GM12878 (cell line): ENCODE results near the gene RPS27L. TPM values are rescaled to one million over a fixed set of nuclear protein-coding genes. Genes with fewer than 3 reads are reported as not detected.

Experiments
- ATAC-seq: fragments of 200-7000 bp; cut with Tn5 transposase; 3 replicates; pipeline ENCODE4 v1.9.1; 2020; ENCODE audit warnings: mild to moderate bottlenecking, moderate library complexity
- BruUV-seq: library from RNA; stranded (reverse); fragments of 400-500 nt; replicated peaks from 2 replicates; lab custom pipeline; 2021; lab: Mats Ljungman, UMichigan
- CTCF ChIA-PET: fragments of 300-600 bp; sonication (Branson Sonifier 250); formaldehyde crosslinking; extraction: SDS; loops from one replicate; lab custom pipeline; 2021; ENCODE audit warnings: inconsistent platforms; lab: Yijun Ruan, JAX
- POLR2A ChIA-PET: fragments of 350-600 bp; formaldehyde crosslinking; extraction: SDS; loops from one replicate; lab custom pipeline; 2021; ENCODE audit warnings: inconsistent platforms; lab: Charles Lee
- RAD21 ChIA-PET: fragments of 300-600 bp; sonication (Branson Sonifier 250); formaldehyde crosslinking; loops from one replicate; lab custom pipeline; 2023; ENCODE audit warnings: antibody characterized with exemption; ENCODE audit not compliant: unreplicated experiment; lab: Charles Lee
- SMC1A ChIA-PET: fragments of 300-600 bp; sonication (Branson Sonifier 250); formaldehyde crosslinking; loops from one replicate; lab custom pipeline; 2023; ENCODE audit not compliant: unreplicated experiment, uncharacterized antibody; lab: Charles Lee
- DNase-seq: peaks from one replicate; pipeline ENCODE4 v3.0.0-alpha.2; 2011; ENCODE audit warnings: low read depth, low spot score
- FAIRE-seq: peaks from 3 replicates; lab custom pipeline; 2011; peaks lifted over from hg19 to GRCh38; lab: Jason Lieb, UNC
- H2AFZ ChIP-seq: 2 replicates; pipeline ENCODE4 v1.6.0; 2011; ENCODE audit warnings: low read depth, low read length, control low read depth; ENCODE audit not compliant: control insufficient read depth
- H3K27ac ChIP-seq: 2 replicates; pipeline ENCODE4 v1.5.1; 2011; ENCODE audit warnings: control low read depth; ENCODE audit not compliant: control insufficient read depth, insufficient read depth
- H3K27me3 ChIP-seq, 2 experiments: replicated peaks in 1 of 2; 2 replicates each; pipeline versions ENCODE4 v1.6.0 to v1.6.1; 2011; ENCODE audit warnings: low read length in 1 of 2; ENCODE audit not compliant: control insufficient read depth in 2 of 2, insufficient read depth in 2 of 2
- H3K36me3 ChIP-seq, 2 experiments: 2 replicates each; pipeline ENCODE4 v1.5.1; 2011; ENCODE audit warnings: low read length in 1 of 2; ENCODE audit not compliant: control insufficient read depth in 2 of 2, insufficient read depth in 2 of 2
- H3K4me1 ChIP-seq: 2 replicates; pipeline ENCODE4 v1.6.1; 2011; ENCODE audit warnings: mild to moderate bottlenecking, low read length, moderate library complexity, mixed read lengths; ENCODE audit not compliant: control insufficient read depth, insufficient read depth
- H3K4me2 ChIP-seq: 2 replicates; pipeline ENCODE4 v1.6.0; 2011; ENCODE audit warnings: control low read depth; ENCODE audit not compliant: control insufficient read depth, insufficient read depth
- H3K4me3 ChIP-seq: fragments of 200-600 bp; sonication (generic); 2 replicates; pipeline ENCODE4 v1.5.1; 2016
- H3K79me2 ChIP-seq: 2 replicates; pipeline ENCODE4 v1.6.0; 2011; ENCODE audit warnings: low read length; ENCODE audit not compliant: control insufficient read depth, insufficient read depth
- H3K9ac ChIP-seq: 2 replicates; pipeline ENCODE4 v1.8.0; 2011; ENCODE audit warnings: low read length, control low read depth, mixed read lengths; ENCODE audit not compliant: control insufficient read depth, insufficient read depth
- H3K9me3 ChIP-seq: replicated peaks from 3 replicates; pipeline ENCODE4 v1.5.1; 2011; ENCODE audit warnings: mild to moderate bottlenecking, low read length; ENCODE audit not compliant: control insufficient read depth, insufficient read depth
- H4K20me1 ChIP-seq: 2 replicates; pipeline ENCODE4 v1.6.0; 2011; ENCODE audit not compliant: control insufficient read depth, insufficient read depth
- CEBPZ ChIP-seq: fragments of 150-350 bp; IDR thresholded peaks from 2 replicates; pipeline ENCODE4 v1.6.1; 2016; ENCODE audit warnings: low read depth, low read length
- CHD2 ChIP-seq: IDR thresholded peaks from 2 replicates; pipeline ENCODE4 v1.6.1; 2011; ENCODE audit warnings: low read depth, low read length, improper control_type of control experiment, borderline replicate concordance
- E2F8 ChIP-seq: fragments of 450-650 bp; IDR thresholded peaks from 2 replicates; pipeline ENCODE4 v1.6.1; 2018; ENCODE audit warnings: mild to moderate bottlenecking, low read depth, moderate library complexity; ENCODE audit not compliant: partially characterized antibody
- IKZF2 ChIP-seq, 2 experiments: fragments of 450-650 bp; IDR thresholded peaks; 2 replicates each; pipeline ENCODE4 v1.6.1; 2017; ENCODE audit warnings: mild to moderate bottlenecking in 2 of 2, moderate library complexity in 2 of 2
- LARP7 ChIP-seq: fragments of 450-650 bp; IDR thresholded peaks from 2 replicates; pipeline ENCODE4 v1.6.1; 2017; ENCODE audit warnings: mild to moderate bottlenecking
- MLLT1 ChIP-seq: fragments of 450-650 bp; IDR thresholded peaks from 2 replicates; pipeline ENCODE4 v1.6.1; 2016; ENCODE audit warnings: mild to moderate bottlenecking
- NR2C1 ChIP-seq: fragments of 450-650 bp; IDR thresholded peaks from 2 replicates; pipeline ENCODE4 v1.6.1; 2017; ENCODE audit warnings: antibody characterized with exemption, mild to moderate bottlenecking, moderate library complexity
- PRDM15 ChIP-seq: fragments of 450-650 bp; formaldehyde crosslinking; IDR thresholded peaks from 2 replicates; pipeline ENCODE4 v1.4.0; 2020; ENCODE audit warnings: mild to moderate bottlenecking, moderate library complexity
- RAD21 ChIP-seq: IDR thresholded peaks from 2 replicates; pipeline ENCODE4 v1.6.1; 2011; ENCODE audit warnings: mild to moderate bottlenecking, low read depth, low read length, moderate library complexity; ENCODE audit not compliant: insufficient read depth
- SPI1 ChIP-seq: IDR thresholded peaks from 2 replicates; pipeline ENCODE4 v1.6.1; 2011; ENCODE audit warnings: low read depth, mild to moderate bottlenecking, low read length, moderate library complexity, borderline replicate concordance; ENCODE audit not compliant: insufficient read depth
- TBL1XR1 ChIP-seq: IDR thresholded peaks from 2 replicates; pipeline ENCODE4 v1.6.1; 2012; ENCODE audit warnings: low read depth, low read length, improper control_type of control experiment
- WRNIP1 ChIP-seq: IDR thresholded peaks from 2 replicates; pipeline ENCODE4 v1.6.1; 2011; ENCODE audit warnings: low read depth, low read length, improper control_type of control experiment, borderline replicate concordance
- WGBS: methylation state at CpG from one replicate; pipeline ENCODE4 v1.1.6; 2016; ENCODE audit warnings: low lambda C conversion rate; ENCODE audit not compliant: insufficient replicate concordance, insufficient coverage; ENCODE audit errors: missing lambda C conversion rate; 5-methylcytosine and 5-hydroxymethylcytosine counted together
- in situ Hi-C: fragments of 300-500 bp; cut with MboI; formaldehyde crosslinking; loops from 9 replicates; pipeline ENCODE4 v1.14.3; 2018; ENCODE audit warnings: mixed read lengths
- intact Hi-C: fragments of 100-400 bp; cut with micrococcal nuclease; formaldehyde crosslinking; loops from one replicate; pipeline ENCODE4 v1.14.2; 2022; ENCODE audit not compliant: unreplicated experiment
- polyA plus RNA-seq, 11 experiments: library from polyadenylated mRNA; depleted of rRNA in 4 of 11; unstranded in 6 of 11; stranded (reverse) in 5 of 11; fragments of >200 nt; fragmentation: Nextera tagmentation in 4 of 11; fragmentation: Illumina TruSeq in 1 of 11; extraction: Ambion mirVana in 4 of 11; extraction: Trizol in 1 of 11; gene quantifications; 1 replicate in 1 of 11; 2 replicates in 10 of 11; pipeline versions ENCODE4 v1.2.1 to v1.2.3, GENCODE V29; 2011 to 2016; ENCODE audit warnings: inconsistent platforms in 2 of 11, missing spikeins in 2 of 11, low read depth in 1 of 11
- total RNA-seq, 4 experiments: library from RNA; depleted of rRNA in 3 of 4; stranded (reverse); fragments of >200 nt in 3 of 4; fragmentation: Illumina TruSeq in 1 of 4; extraction: Trizol in 1 of 4; gene quantifications; 2 replicates each; pipeline versions ENCODE4 v1.2.1 to v1.2.3, GENCODE V29; 2013 to 2021

RPS27L gene
- total and polyA plus RNA-seq, 10 of the 15 experiments (the other 5 are each of a cell fraction or from before 2014, with no cell fraction given) = 133 to 970 (median 220) TPM

- peak overlapping the region; percentile 96 for H3K4me3 ChIP-seq
- 19% methylated on average over 4 of the region's 4 CpGs for WGBS
- no TSS peak for BruUV-seq
- SMC1A ChIA-PET = interaction anchor here (0.8 to 8.8 kb wide), 11 partner anchors 9 to 146 kb away, joined by 3 to 252 read pairs (median 7); partner anchors contain the start of gene RPS27L
- H3K4me1 ChIP-seq = peaks cover 38% of the 10 kb centered on the region
- CTCF ChIA-PET = interaction anchor here (1.1 to 8.7 kb wide), 9 partner anchors 10 to 94 kb away, joined by 3 to 90 read pairs (median 7); partner anchors contain the start of gene RPS27L
- H3K79me2 ChIP-seq = peaks cover 97% of the 10 kb centered on the region
- H3K4me2 ChIP-seq = peak overlapping the region; percentile 85
- DNase-seq (no peak), FAIRE-seq (no peak), ATAC-seq (no peak)
- intact Hi-C loops = loop anchor here (2.0 to 10.0 kb wide), 3 partner anchors 16 to 310 kb away; partner anchors contain the start of gene USP3
- RAD21 ChIA-PET = interaction anchor here (0.6 to 6.4 kb wide), 13 partner anchors 9 to 291 kb away, joined by 3 to 58 read pairs (median 6); partner anchors contain the start of gene RPS27L
- no peaks in the 10 kb centered on the region for H3K27me3 ChIP-seq
- no peak overlapping the region for H3K9ac ChIP-seq
- in situ Hi-C loops = no loop called here
- H3K27ac ChIP-seq = peak overlapping the region; percentile 86
- no peak overlapping the region for H2AFZ ChIP-seq
- no peaks in the 10 kb centered on the region for H3K9me3 ChIP-seq
- no peaks in the 10 kb centered on the region for H4K20me1 ChIP-seq
- H3K36me3 ChIP-seq = peaks cover 0 to 2% of the 10 kb centered on the region in 2 experiments; a peak in 1 of 4 replicates
- POLR2A ChIA-PET = interaction anchor here (0.9 to 8.6 kb wide), 9 partner anchors 8 to 44 kb away, joined by 3 to 118 read pairs (median 4); partner anchors contain the start of gene RPS27L
- TF ChIP-seq MLLT1 (no peak), PRDM15 (CRISPR knock-in tag) (no peak), CHD2 (no peak), TBL1XR1 (no peak), E2F8 (no peak), WRNIP1 (no peak), SPI1 (no peak), NR2C1 (no peak), LARP7 (no peak), IKZF2 (IDR thresholded peaks at IDR 0.05) (no peak), CEBPZ (no peak), RAD21 (no peak)
Measured at GRCh38 chr15:63194302-63194701, 37.0 kb upstream of the RPS27L start.
